NCI-H1694 (cell line): Measurements from ENCODE around the gene CEP131.

ENCODE experiments used
- DNase-seq: peaks from one replicate; lab custom pipeline; 2025; lab: John Stamatoyannopoulos, UW

Gene CEP131

DNA sequence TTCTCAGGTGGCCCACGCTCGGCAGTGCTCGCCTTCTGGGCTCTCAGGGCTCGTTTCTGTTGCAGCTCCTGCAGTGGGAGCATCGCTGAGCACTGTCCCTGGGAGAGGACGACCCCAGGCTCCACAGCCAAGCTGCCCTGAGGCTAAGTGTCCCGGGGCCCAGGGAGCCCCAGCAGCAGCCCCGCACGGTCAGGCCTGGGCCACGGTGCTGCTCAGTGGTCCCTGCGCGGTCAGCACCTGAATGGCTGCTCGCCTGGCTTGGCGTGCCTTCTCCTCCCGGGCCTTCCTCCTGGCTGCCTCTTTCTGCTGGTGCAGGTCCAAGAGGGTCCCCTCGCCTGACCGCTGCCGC, 23.3 kb downstream of the CEP131 start:
- no peak for DNase-seq

DNA sequence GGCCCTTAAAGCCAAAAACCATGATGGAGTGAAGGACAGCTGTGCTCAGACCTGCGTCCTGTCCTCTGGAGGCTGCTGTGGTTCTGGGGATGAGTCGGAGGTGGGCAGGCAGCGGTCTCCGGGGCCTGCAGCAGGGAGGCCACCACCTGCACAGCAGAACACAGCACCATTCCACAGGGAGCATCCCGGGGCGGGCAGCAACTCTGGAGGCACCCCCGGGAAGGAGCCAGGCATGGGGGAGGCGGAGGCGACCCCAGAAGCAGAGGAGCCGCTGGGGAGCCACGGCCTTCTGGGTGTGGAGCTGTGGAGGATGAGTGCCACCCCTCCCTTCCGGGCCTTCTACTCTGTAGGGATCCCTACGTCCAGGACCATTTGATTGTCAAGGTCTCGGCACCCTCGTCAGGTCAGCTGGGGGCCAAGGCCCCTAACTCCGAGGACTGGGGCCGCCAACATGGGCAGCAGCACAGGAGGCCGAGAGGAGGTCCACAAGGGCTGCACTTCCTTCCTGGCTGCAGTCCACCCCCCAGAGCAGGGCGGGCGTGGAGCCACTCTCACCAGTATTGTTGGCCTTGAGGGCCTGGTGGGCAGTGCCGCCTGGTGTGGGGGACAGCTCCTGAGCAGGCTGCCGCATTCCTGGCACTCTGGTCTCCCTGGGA, 23.8 kb downstream of the CEP131 start:
- DNase-seq = no peak

GRCh38 chr17:81197831-81198490, 24.8 kb downstream of the CEP131 start:
- DNase-seq = no peak

DNA sequence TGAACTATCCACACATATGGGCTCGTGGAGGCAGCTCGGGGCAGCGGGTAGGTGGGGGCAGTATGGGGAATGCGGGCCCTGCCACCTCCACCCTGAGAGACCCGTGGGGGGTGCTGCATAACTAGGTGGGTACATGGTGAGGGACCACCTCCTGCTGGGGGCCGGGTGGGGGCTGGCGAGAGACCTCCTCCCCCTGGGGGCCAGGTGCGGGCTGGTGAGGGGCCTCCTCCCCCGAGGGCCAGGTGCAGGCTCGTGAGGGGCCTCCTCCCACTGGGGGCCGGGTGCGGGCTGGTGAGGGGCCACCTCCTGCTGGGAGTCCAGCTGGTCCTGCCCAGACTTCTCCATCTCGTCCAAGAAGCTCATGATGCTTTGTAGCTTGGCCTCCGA, 25.4 kb downstream of the CEP131 start:
- DNase-seq = no peak

DNA sequence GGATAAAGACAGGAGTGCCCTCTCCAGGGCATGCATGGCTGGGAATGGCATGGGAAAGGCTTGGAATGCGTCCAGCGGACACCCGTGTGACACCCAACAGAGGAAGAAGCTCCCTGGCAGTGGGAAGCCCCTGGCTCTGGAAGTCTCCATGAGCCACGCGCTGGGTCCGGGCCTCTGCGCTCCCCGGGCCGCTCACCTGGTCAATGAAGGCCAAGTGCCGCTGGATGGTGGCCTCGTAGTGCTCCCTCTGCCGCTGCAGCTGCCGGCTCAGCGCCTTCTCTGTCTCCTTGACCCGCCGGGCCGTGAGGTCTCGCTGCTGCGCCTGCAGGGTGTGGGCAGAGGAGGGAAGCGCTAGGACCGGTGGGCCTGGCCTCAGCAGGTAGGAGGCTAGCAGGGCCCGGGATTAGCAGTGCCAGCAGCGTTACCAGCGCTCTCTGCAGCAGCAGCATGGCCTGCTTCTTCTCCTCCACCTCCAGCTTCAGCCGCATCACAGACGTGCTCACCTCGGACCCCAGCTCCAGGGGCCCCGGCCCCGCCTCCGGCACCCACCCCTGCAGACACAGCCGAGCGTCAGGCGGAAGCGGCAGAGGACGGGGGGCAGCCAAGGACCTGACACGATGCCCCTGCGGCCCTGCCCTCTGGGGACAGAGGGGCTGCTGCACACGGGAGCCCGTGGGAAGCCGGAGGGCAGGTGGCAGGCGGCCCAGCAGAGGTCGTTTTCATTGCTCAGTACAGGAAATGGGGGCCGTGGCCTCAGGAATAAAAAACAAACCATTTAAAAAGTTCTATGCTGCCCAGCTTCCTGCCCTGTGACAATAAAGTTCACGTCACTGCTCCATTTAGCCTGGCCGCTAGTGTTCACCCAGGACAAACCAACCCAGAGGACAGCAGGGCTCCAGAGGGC, 26.0 kb downstream of the CEP131 start:
- DNase-seq = no peak

DNA sequence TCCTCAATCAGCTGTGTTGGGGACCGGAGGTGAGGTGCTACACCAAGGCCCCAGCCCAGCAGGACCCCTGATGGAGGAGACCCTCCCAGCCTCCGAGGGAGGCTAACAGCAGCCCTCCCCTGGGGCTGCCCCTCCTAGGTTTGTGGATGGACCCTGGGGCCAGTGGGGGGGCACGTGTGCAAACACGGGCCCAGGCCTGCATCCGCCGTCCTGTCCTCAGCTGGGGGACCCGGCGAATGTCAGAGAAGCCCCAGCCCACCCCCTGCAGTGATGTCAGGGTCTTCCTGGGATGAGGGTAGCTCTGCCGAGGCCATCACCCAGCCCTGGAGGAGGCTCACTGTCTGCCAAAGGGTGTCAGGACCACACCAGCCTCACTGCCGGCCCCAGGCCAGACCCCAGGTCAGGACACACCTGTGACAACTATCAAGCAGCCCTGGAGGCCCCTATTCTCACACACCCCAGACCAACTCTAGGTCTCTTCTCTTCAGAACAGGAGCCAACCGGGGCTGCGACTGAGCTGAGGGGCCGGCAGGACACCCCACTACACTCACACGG, 26.7 kb downstream of the CEP131 start:
- no peak for DNase-seq

DNA sequence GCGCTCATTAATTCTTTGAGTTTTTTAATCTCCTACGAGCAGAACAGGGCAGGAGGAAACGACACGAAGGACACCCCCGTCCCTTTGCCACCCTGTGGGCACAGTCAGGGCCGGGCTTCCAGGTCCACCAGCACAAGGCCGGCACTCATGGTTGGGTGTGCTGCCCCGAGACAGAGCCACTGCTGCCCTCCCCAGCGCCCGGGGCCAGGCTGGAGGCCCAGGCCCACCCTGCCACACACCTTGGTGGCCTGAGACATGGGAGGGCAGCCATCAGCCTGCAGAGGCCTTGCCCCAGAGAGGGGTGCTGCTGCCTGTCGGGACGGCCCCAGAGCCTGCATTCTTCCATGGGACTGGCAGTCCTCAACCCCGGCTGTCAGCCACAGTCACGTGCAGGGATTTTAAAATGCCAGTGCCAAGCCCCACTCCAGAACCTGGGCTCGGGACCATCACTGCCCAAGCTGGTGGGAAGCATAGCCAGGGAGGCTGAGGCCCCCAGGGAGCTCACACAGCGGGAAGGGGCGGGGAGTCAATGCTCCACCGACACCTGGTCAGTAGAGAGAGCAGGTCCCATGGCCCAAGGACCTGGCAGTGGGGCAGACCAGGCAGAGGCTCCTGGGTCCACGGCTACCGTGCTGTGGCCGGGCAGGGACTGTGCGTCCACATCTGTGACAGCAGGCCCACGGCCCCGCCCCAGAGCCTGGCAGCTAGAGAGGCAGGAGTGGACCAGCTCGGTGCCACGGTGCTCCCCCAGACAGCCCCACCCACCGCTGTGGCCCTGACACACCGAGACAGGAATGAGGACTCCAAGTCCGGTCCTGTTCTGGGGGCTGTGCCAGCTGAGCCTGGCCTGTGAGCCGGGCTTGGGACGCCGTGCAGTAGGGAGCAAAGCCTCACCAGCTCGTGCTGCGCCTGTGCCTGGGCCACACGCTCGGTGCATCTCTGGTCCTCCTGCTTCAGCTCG, 27.5 kb downstream of the CEP131 start:
- DNase-seq = no peak

GRCh38 chr17:81194225-81194760, 28.5 kb downstream of the CEP131 start:
- DNase-seq = no peak

DNA sequence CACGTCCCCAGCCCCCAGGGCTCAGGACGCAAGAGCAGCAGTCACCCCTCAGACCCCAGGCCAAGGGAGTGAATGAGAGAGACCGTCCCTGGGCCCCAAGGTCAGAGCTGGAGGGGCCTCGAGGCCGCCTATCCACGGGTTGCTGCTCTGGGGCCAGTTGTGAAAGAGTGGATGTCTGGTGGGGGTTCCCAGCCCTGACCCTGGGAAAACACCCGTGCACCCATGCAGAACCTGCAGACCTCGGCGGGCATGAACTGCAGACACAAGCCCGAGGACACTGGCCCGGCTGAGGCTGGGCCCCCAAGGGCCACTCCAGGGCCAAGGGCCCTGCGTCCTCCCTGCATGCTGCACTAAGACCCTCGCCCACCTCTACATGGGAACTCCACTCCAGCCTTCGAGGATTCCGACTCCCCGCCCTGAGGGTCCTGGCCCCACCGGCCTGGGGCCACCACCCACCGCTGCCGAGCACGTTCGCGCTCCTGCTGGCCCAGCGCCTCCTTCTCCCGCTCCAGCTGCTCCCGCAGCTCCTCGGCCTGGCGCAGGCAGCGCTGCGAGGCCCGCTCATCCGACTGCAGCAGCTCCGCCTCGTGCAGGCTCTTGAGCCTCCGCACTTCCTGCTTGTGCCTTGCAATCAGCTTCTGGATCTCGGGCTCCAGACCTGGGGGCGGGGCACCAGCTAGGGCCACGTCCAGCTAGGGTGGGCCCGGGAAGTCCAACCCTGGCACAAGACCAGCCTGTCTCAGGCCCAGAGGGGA, 29.1 kb downstream of the CEP131 start:
- DNase-seq = no peak

- no peak for DNase-seq
Measured at GRCh38 chr17:81193051-81193410, 29.7 kb downstream of the CEP131 start.

- DNase-seq = no peak
Measured at GRCh38 chr17:81192386-81193050, 30.2 kb downstream of the CEP131 start.

DNA sequence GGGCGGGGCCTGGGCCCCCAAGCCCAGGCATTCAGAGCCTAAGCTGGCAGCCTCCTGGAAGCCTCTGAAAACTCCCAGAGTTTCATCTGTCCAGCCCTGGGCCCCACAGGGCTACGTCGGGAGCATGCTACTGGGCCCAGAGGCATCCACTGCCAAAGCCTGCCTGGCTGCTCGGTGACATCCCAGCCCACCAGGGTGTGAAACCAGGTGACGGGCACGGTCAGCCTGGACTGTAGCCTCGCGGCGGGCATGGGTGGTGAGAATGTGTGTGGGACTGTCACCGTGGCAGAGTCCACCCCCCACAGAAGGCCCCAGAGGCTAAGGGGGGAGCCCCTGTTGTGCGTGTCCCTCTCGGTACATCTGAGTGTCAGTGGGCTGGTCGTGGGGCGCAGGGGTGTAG, 31.1 kb downstream of the CEP131 start:
- DNase-seq = no peak

GRCh38 chr17:81191116-81191515, 31.6 kb downstream of the CEP131 start:
- no peak for DNase-seq

GRCh38 chr17:81190591-81190990, 32.2 kb downstream of the CEP131 start:
- DNase-seq = no peak

DNA sequence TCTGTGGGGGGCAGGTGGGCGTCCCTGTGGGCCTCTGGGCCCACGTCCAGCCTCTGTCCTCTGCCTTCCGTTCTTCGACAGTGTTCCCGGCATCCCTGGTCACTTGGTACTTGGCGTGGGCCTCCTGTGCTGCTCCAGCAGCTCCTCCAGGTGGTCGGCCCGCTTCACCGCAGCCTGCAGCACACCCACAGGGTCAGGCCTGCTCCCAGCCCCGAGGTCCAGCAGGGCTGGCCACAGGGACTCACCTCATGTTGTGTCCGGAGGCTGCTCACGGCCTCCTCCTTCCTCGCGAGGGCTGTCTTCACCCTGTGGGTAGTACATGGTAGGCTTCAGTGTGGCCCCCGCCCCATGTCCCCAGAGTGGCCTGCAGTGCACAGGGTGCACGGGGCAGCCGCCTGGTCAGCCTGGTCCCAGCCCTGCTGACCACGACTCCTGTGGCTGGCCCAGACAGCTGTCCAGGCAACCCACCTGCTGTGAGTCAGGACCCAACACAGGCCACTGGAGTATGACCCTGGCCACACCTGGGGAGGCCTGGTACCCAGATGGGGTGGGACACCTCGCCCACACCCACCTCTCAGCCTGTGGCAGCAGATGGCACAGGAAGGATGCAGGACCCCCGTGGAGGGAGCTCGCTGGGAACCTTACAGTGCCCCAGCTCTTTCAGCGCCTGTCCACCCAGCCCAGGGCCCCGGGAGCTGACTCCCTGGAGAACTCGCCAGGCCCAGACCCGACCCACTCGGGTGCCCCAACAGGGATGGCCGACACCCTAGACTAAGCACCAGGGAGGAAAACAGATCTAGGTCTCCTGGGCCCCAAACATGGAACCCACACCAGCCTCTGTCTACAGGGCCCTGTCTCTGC, 32.9 kb downstream of the CEP131 start:
- DNase-seq = no peak

- no peak for DNase-seq
Measured at GRCh38 chr17:81189016-81189415, 33.7 kb downstream of the CEP131 start.

- no peak for DNase-seq
Measured at GRCh38 chr17:81188491-81188840, 34.3 kb downstream of the CEP131 start.

DNA sequence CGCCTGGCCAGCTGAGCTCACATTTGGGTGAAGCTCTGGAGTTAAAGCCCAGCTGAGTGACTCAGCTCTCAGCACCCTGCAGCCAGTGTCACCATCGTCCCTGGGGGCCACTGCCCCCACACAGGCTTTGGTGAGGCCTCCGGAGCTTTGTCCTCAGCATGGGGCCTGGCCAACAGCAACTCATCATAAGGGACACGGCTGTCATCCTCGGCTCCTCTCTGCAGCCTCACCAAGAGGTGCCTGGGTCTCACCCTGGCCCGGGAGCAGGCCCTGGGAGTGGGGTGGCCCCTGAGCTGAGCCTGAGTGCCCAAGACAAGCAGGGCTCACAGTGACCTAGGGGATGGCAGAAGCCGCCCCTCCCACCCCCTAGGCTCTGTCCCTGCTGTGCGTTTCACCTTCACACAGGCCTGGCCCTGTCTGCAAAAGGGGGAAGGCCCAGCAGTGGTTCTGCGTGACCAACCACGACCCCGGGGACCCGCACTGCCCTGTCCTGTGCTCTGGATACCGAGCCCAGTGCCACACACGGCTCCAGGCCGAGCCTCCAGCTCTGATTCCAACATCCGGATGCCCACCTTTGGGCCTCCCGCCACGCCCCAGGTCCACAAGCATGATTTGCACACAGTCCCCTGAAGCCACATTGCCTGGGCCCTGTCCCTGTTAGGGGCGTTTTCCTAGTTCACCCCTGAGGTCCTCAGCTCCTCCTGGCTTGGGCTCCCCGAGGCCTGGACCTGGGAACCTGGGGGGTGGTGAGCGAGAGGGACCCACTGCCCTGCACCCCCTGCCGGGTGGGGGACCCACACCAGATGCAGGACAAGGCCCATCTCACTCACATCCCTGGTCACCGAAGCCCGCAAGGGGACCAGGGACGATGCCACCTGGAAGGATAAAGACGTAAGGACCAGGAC, 34.9 kb downstream of the CEP131 start:
- no peak for DNase-seq
